Sigmoid colon (tissue), 4 donors: Measurements from ENCODE around the gene ZNF383.
"Not testable (repeated sequence)": the region's sequence is repeated elsewhere in the genome, so short reads cannot be mapped to it uniquely, and the experiment has no call there.

Experiments
- EP300 ChIP-seq, 4 donors: sonication (generic); formaldehyde crosslinking; IDR thresholded peaks; one replicate each; pipeline ENCODE4 v1.6.1; 2017; ENCODE audit warnings: antibody characterized with exemption in 4 of 4
- POLR2A ChIP-seq, 2 donors: fragments of 450-650 bp; IDR thresholded peaks; one replicate each; pipeline ENCODE4 v1.6.1; 2016; ENCODE audit warnings: antibody characterized with exemption in 2 of 2, mild to moderate bottlenecking in 2 of 2, moderate library complexity in 2 of 2
- POLR2AphosphoS5 ChIP-seq, 4 donors: sonication (generic); formaldehyde crosslinking; IDR thresholded peaks; one replicate each; pipeline ENCODE4 v1.6.1; 2017; ENCODE audit warnings: antibody characterized with exemption in 4 of 4
- TF ChIP-seq, protein P1 (sequence below), 4 experiments: fragments of 450-650 bp in 3 of 4; fragments of 200-600 bp in 1 of 4; IDR thresholded peaks; one replicate each; pipeline ENCODE4 v1.5.1; 2016 to 2019; ENCODE audit warnings: antibody characterized with exemption in 4 of 4, mild to moderate bottlenecking in 3 of 4, moderate library complexity in 2 of 4

DNA sequence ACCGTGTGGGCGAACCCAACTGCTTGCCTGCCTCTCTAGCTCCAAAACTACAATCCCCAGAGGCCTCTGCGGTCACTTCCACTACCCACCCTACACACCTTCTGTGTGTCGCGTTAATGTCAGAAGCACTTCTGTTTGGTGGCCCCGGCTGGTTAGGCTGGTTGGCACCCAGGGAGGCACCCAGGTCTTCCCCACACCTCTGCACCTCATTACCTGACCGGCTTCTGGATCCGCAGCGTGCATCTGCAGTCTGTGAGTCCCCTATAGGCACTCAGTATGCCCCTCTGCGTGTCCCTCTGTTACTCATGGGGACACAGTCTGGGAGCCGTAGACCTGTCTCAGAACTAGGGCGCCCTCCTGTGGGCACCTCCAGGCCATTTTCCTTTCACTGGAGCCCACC is 49.0 kb downstream of the ZNF383 start:
- TF ChIP-seq EP300, POLR2A, POLR2AphosphoS5 (IDR thresholded peaks at IDR 0.05): not testable (repeated sequence)
- TF ChIP-seq, protein P1, sequence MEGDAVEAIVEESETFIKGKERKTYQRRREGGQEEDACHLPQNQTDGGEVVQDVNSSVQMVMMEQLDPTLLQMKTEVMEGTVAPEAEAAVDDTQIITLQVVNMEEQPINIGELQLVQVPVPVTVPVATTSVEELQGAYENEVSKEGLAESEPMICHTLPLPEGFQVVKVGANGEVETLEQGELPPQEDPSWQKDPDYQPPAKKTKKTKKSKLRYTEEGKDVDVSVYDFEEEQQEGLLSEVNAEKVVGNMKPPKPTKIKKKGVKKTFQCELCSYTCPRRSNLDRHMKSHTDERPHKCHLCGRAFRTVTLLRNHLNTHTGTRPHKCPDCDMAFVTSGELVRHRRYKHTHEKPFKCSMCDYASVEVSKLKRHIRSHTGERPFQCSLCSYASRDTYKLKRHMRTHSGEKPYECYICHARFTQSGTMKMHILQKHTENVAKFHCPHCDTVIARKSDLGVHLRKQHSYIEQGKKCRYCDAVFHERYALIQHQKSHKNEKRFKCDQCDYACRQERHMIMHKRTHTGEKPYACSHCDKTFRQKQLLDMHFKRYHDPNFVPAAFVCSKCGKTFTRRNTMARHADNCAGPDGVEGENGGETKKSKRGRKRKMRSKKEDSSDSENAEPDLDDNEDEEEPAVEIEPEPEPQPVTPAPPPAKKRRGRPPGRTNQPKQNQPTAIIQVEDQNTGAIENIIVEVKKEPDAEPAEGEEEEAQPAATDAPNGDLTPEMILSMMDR (IDR thresholded peaks at IDR 0.05) = not testable (repeated sequence)
